Activated naive CD4-positive, alpha-beta T cell treated with Interleukin-2 at 50 U/mL for 16 hours (primary cell): ENCODE data around the gene PRMT7.
"Not testable (repeated sequence)": the region's sequence is repeated elsewhere in the genome, so short reads cannot be mapped to it uniquely, and the experiment has no call there.

ENCODE experiments used
- DNase-seq: peaks from one replicate; pipeline ENCODE4 v3.0.0-alpha.2; 2020

The PRMT7 gene

GRCh38 chr16:68284847-68285246 lies 26.0 kb upstream of the PRMT7 start:
- DNase-seq: no peak

- no peak for DNase-seq
Measured at GRCh38 chr16:68285683-68286082, 25.1 kb upstream of the PRMT7 start.

GRCh38 chr16:68286153-68287074 lies 24.4 kb upstream of the PRMT7 start:
- no peak for DNase-seq

GRCh38 chr16:68287276-68288251 lies 23.3 kb upstream of the PRMT7 start:
- peak; percentile 27 for DNase-seq

- no peak for DNase-seq
Measured at GRCh38 chr16:68288252-68288650, 22.6 kb upstream of the PRMT7 start.

GRCh38 chr16:68288796-68289195 lies 22.0 kb upstream of the PRMT7 start:
- not testable (repeated sequence) for DNase-seq

GRCh38 chr16:68289202-68289601 lies 21.6 kb upstream of the PRMT7 start:
- no peak for DNase-seq

GRCh38 chr16:68289621-68290329 lies 21.0 kb upstream of the PRMT7 start:
- DNase-seq: peak; percentile 60

- no peak for DNase-seq
Measured at GRCh38 chr16:68290450-68290849, 20.4 kb upstream of the PRMT7 start.

GRCh38 chr16:68291227-68291626 lies 19.6 kb upstream of the PRMT7 start:
- no peak for DNase-seq

GRCh38 chr16:68292425-68292824 lies 18.4 kb upstream of the PRMT7 start:
- DNase-seq: no peak

GRCh38 chr16:68296291-68296690 lies 14.5 kb upstream of the PRMT7 start:
- DNase-seq: no peak

GRCh38 chr16:68296693-68297092 lies 14.1 kb upstream of the PRMT7 start:
- no peak for DNase-seq

- DNase-seq: no peak
Measured at GRCh38 chr16:68297908-68298307, 12.9 kb upstream of the PRMT7 start.

GRCh38 chr16:68298312-68298711 lies 12.5 kb upstream of the PRMT7 start:
- no peak for DNase-seq

GRCh38 chr16:68298907-68299561 lies 11.8 kb upstream of the PRMT7 start:
- no peak for DNase-seq

GRCh38 chr16:68299571-68300453 lies 11.0 kb upstream of the PRMT7 start:
- DNase-seq: no peak

- no peak for DNase-seq
Measured at GRCh38 chr16:68300734-68301459, 9.9 kb upstream of the PRMT7 start.

GRCh38 chr16:68306633-68307032 lies 4.2 kb upstream of the PRMT7 start:
- no peak for DNase-seq

- DNase-seq: no peak
Measured at GRCh38 chr16:68309799-68310198, 1.0 kb upstream of the PRMT7 start.

GRCh38 chr16:68310437-68310773 lies 414 bp upstream of the PRMT7 start:
- DNase-seq: no peak
